ENCODE data around the gene DNAH8.

Gene DNAH8

DNA sequence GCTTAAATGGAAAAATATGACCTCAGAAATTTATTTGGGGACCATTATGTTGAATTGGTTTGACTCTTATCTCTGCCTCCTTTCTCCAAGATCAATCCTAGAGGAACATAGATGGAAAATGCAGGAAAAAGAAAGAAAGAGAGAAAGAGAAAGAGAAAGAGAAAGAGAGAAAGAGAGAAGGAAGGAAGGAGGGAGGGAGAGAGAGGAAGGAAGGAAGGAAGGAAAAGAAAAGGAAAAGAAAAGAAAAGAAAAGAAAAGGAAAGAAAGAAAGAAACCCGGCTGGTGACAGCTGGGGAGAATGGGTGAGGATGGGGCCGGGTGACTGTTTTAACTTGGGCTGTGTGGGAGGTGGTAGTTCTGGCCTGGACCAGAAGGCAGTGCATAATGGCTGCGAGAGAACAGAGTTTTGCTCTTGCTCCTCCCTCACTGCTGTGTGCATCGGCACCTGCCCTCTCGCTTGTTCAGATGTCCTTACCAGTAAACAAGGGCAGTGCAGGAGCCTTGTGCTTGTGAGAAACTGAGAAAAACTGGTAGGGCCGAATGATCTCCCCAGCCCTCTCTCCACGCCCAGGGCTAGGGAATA lies 36.8 kb upstream of the DNAH8 start:
- no peak for TF ChIP-seq CTCF (IDR thresholded peaks at IDR 0.05; ENCODE audit: insufficient read depth, missing control alignments)
- DNase-seq (ENCODE audit: insufficient read length, low spot score) (no peak), FAIRE-seq (no peak)

DNA sequence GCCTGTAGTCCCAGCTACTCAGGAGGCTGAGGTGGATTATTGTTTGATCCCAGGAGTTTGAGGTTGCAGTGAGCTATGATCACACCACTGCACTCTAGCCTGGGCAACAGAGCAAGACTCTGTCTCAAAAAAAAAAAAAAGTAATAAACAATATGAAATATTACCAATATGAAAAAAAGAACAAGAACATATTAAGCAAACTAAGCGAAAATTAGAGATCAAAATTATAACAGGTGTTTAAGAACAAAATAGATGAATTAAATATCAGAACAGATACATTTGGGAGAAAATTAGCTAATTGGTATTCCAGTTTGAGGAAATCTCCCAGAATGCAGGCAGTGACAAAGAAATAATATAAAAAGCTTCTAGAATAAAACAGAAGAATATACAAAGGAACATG lies 35.4 kb upstream of the DNAH8 start:
- no peak for DNase-seq (ENCODE audit: insufficient read length, low spot score)
- TF ChIP-seq CTCF (IDR thresholded peaks at IDR 0.05; ENCODE audit: insufficient read depth, missing control alignments), result no peak
- no peak for FAIRE-seq

DNA sequence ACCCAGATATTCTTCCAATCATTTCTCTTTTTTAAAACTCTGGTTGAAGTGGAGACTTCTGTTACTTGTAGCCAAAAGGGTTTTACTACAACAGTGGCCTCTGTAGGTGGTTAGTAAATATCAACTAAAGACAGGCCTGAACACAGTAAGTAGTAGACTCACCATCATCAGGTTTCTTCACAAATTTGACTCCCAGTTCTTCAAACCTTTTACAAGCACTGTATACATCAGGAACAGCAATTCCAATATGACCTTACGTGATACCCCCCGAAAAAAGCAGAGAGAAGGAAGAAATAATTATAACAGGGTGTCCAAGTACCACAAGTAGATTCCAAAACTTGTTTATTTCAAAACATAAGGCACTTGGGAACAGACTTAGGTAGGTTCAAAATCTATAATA lies 33.3 kb upstream of the DNAH8 start:
- no peak for TF ChIP-seq CTCF (IDR thresholded peaks at IDR 0.05; ENCODE audit: insufficient read depth, missing control alignments)
- DNase-seq (ENCODE audit: insufficient read length, low spot score) (no peak), FAIRE-seq (no peak)

- no peak for FAIRE-seq
- DNase-seq (ENCODE audit: insufficient read length, low spot score), result no peak
- TF ChIP-seq CTCF (IDR thresholded peaks at IDR 0.05; ENCODE audit: insufficient read depth, missing control alignments), result no peak
Measured at GRCh38 chr6:38684237-38684636, 30.9 kb upstream of the DNAH8 start.

DNA sequence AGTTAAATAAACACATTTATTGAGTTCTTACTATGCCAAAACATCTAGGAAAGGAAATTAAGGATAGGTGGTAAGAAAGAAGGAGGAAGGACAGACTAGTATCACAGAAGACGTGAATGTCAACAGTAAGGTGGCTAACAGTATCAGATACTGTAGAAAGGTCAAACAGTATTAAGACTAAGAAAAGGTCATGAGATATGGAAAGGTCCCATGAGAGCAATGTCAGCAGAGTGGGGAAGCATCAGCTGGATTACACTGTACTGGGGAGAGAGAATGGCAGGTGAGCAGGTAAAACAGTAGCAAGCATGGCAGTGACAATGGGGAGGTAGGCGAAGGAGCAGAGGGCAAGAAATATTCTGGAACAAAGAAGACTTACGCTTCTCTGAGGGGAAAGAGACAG lies 30.2 kb upstream of the DNAH8 start:
- FAIRE-seq (no peak), DNase-seq (ENCODE audit: insufficient read length, low spot score) (no peak)
- no peak for TF ChIP-seq CTCF (IDR thresholded peaks at IDR 0.05; ENCODE audit: insufficient read depth, missing control alignments)

GRCh38 chr6:38686270-38687042 lies 28.7 kb upstream of the DNAH8 start:
- no peak for TF ChIP-seq CTCF (IDR thresholded peaks at IDR 0.05; ENCODE audit: insufficient read depth, missing control alignments)
- no peak for FAIRE-seq
- no peak for DNase-seq (ENCODE audit: insufficient read length, low spot score)

DNA sequence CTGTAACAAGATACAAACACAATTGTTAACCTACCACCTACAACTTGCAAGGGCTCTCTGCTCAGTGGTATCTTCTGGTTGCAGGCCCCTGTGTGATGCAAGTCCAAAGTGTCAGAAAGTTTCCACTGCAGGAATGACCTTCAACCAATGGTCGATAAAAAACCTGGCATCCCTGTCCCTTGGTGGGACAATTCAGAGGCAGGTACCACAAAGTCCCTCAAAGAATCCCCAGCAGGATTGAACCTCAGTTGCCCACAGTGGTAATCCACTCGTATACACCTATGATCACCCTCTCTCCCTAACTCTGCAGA lies 28.1 kb upstream of the DNAH8 start:
- no peak for FAIRE-seq
- no peak for DNase-seq (ENCODE audit: insufficient read length, low spot score)
- TF ChIP-seq CTCF (IDR thresholded peaks at IDR 0.05; ENCODE audit: insufficient read depth, missing control alignments), result no peak

Measured in D721Med (cell line).